ENCODE measurements around the gene SUPT3H. TPM values are rescaled to one million over a fixed set of nuclear protein-coding genes. Genes with fewer than 3 reads are reported as not detected.
"Not testable (repeated sequence)": the region's sequence is repeated elsewhere in the genome, so short reads cannot be mapped to it uniquely, and the experiment has no call there.

SUPT3H gene
- total and polyA plus RNA-seq, 9 donors: 10.3 to 23.1 (median 16.2) TPM

- H3K4me1 ChIP-seq (ENCODE audit: insufficient read depth): no peaks in the 10 kb centered on the region
- no peak overlapping the region for H3K4me3 ChIP-seq
- H3K27me3 ChIP-seq: no peaks in the 10 kb centered on the region
- H3K9me3 ChIP-seq: no peaks in the 10 kb centered on the region
- DNase-seq: no peak
- WGBS, 3 donors: 87 to 94% (median 90%) methylated on average over 3 of the region's 3 CpGs
- H3K27ac ChIP-seq: no peak overlapping the region
- no peaks in the 10 kb centered on the region for H3K36me3 ChIP-seq
- TF ChIP-seq EP300 (IDR thresholded peaks at IDR 0.05): no peak
- no peak for TF ChIP-seq CTCF (IDR thresholded peaks at IDR 0.05)
- no peak for TF ChIP-seq POLR2A (IDR thresholded peaks at IDR 0.05)
- intact Hi-C loops (cut with DNase I): no loop called here
Measured at GRCh38 chr6:45154679-45155078, 223.1 kb downstream of the SUPT3H start.

GRCh38 chr6:45148711-45149341, 228.9 kb downstream of the SUPT3H start:
- WGBS, 3 donors: 89 to 100% (median 90%) methylated on average over 1 of the region's 1 CpG
- Histone ChIP-seq H3K27ac (no peak overlapping the region), H3K4me1 (ENCODE audit: insufficient read depth) (no peaks in the 10 kb centered on the region), H3K9me3 (no peaks in the 10 kb centered on the region), H3K4me3 (no peak overlapping the region), H3K27me3 (no peaks in the 10 kb centered on the region), H3K36me3 (no peaks in the 10 kb centered on the region)
- intact Hi-C loops (cut with DNase I): no loop called here
- DNase-seq: no peak
- TF ChIP-seq CTCF (IDR thresholded peaks at IDR 0.05) (no peak), EP300 (IDR thresholded peaks at IDR 0.05) (no peak), POLR2A (IDR thresholded peaks at IDR 0.05) (no peak)

- H3K27ac ChIP-seq: no peak overlapping the region
- H3K36me3 ChIP-seq: no peaks in the 10 kb centered on the region
- TF ChIP-seq POLR2A (IDR thresholded peaks at IDR 0.05) (no peak), CTCF (IDR thresholded peaks at IDR 0.05) (no peak), EP300 (IDR thresholded peaks at IDR 0.05) (no peak)
- intact Hi-C loops (cut with DNase I): no loop called here
- no peak overlapping the region for H3K4me3 ChIP-seq
- no peaks in the 10 kb centered on the region for H3K4me1 ChIP-seq (ENCODE audit: insufficient read depth)
- 90 to 93% (median 93%) methylated on average over 1 of the region's 1 CpG for WGBS, 3 donors
- no peak for DNase-seq
- no peaks in the 10 kb centered on the region for H3K27me3 ChIP-seq
- no peaks in the 10 kb centered on the region for H3K9me3 ChIP-seq
Measured at GRCh38 chr6:45148278-45148677, 229.5 kb downstream of the SUPT3H start.

- H3K27me3 ChIP-seq; H3K9me3 ChIP-seq; H3K27ac ChIP-seq; H3K4me1 ChIP-seq (ENCODE audit: insufficient read depth); intact Hi-C loops (cut with DNase I); H3K4me3 ChIP-seq; H3K36me3 ChIP-seq; DNase-seq: not testable (repeated sequence)
- 96 to 97% (median 97%) methylated on average over 3 of the region's 3 CpGs for WGBS, 3 donors
Measured at GRCh38 chr6:45145658-45146057, 232.1 kb downstream of the SUPT3H start.

GRCh38 chr6:45138765-45139164, 239.0 kb downstream of the SUPT3H start:
- Histone ChIP-seq H3K36me3 (no peaks in the 10 kb centered on the region), H3K27ac (no peak overlapping the region), H3K9me3 (no peaks in the 10 kb centered on the region), H3K27me3 (no peaks in the 10 kb centered on the region), H3K4me1 (ENCODE audit: insufficient read depth) (no peaks in the 10 kb centered on the region), H3K4me3 (no peak overlapping the region)
- no peak for DNase-seq
- intact Hi-C loops (cut with DNase I): no loop called here
- TF ChIP-seq CTCF (IDR thresholded peaks at IDR 0.05): no peak
- no peak for TF ChIP-seq POLR2A (IDR thresholded peaks at IDR 0.05)
- no peak for TF ChIP-seq EP300 (IDR thresholded peaks at IDR 0.05)

Measured in ovary (tissue), 9 donors.